Fibroblast of lung (primary cell): ENCODE measurements around the gene EPB41. TPM values are rescaled to one million over a fixed set of nuclear protein-coding genes. Genes with fewer than 3 reads are reported as not detected.

Experiments used
- DNase-seq, 2 donors: peaks; one replicate each; pipeline versions ENCODE4 v3.0.0 to v3.0.0-alpha.2; 2010; ENCODE audit warnings: low read depth in 2 of 2
- H2AFZ ChIP-seq: 2 replicates; pipeline ENCODE4 v1.5.1; 2012; ENCODE audit warnings: low read length, control low read depth, inconsistent platforms
- H3K27ac ChIP-seq: 2 replicates; pipeline ENCODE4 v1.5.1; 2011; ENCODE audit warnings: low read length, control low read depth; ENCODE audit not compliant: insufficient read depth
- H3K27me3 ChIP-seq: 2 replicates; pipeline ENCODE4 v1.5.1; 2011; ENCODE audit warnings: mild to moderate bottlenecking, low read length; ENCODE audit not compliant: control insufficient read depth, insufficient read depth
- H3K36me3 ChIP-seq: 2 replicates; pipeline ENCODE4 v1.5.1; 2011; ENCODE audit warnings: low read length; ENCODE audit not compliant: control insufficient read depth, insufficient read depth
- H3K4me1 ChIP-seq: 2 replicates; pipeline ENCODE4 v1.5.1; 2011; ENCODE audit warnings: low read length; ENCODE audit not compliant: control insufficient read depth, insufficient read depth; ENCODE audit errors: extremely low read depth
- H3K4me2 ChIP-seq: 2 replicates; pipeline ENCODE4 v1.5.1; 2011; ENCODE audit warnings: low read length, control low read depth; ENCODE audit not compliant: insufficient read depth; ENCODE audit errors: extremely low read depth
- H3K4me3 ChIP-seq, 4 experiments: fragments of 200-600 bp in 1 of 4; sonication (generic) in 1 of 4; replicated peaks in 1 of 4; 2 replicates each; pipeline ENCODE4 v1.5.1; 2011 to 2016; ENCODE audit warnings: low read length in 4 of 4, low read depth in 3 of 4, mild to moderate bottlenecking in 3 of 4, control low read depth in 2 of 4, inconsistent platforms in 1 of 4, mixed read lengths in 1 of 4; ENCODE audit not compliant: insufficient read depth in 1 of 4; ENCODE audit errors: control extremely low read depth in 1 of 4
- H3K79me2 ChIP-seq: 2 replicates; pipeline ENCODE4 v1.5.1; 2012; ENCODE audit warnings: mild to moderate bottlenecking, low read length, inconsistent platforms; ENCODE audit not compliant: control insufficient read depth, insufficient read depth
- H3K9ac ChIP-seq: 2 replicates; pipeline ENCODE4 v1.5.1; 2011; ENCODE audit warnings: mild to moderate bottlenecking, low read length, control low read depth; ENCODE audit not compliant: insufficient read depth
- H3K9me3 ChIP-seq: 2 replicates; pipeline ENCODE4 v1.5.1; 2012; ENCODE audit warnings: low read depth, low read length; ENCODE audit not compliant: control insufficient read depth, insufficient read depth
- H4K20me1 ChIP-seq: 2 replicates; pipeline ENCODE4 v1.5.1; 2011; ENCODE audit warnings: low read length; ENCODE audit not compliant: control insufficient read depth, insufficient read depth; ENCODE audit errors: extremely low read depth
- EZH2 ChIP-seq: IDR thresholded peaks from 2 replicates; pipeline ENCODE4 v1.5.1; 2012; ENCODE audit warnings: low read length, control low read depth, mild to moderate bottlenecking; ENCODE audit errors: missing control alignments
- polyA plus RNA-seq, 2 donors: library from polyadenylated mRNA; depleted of rRNA in 1 of 2; stranded (reverse) in 1 of 2; unstranded in 1 of 2; fragments of >200 nt; gene quantifications; 2 replicates each; pipeline ENCODE4 v1.2.1, GENCODE V29; 2011 to 2012; ENCODE audit warnings: missing spikeins in 1 of 2
- total RNA-seq: library from RNA; depleted of rRNA; stranded (reverse); fragments of >200 nt; gene quantifications from 2 replicates; pipeline ENCODE4 v1.2.1, GENCODE V29; 2014
- TF ChIP-seq, protein P1 (sequence below), 2 donors: IDR thresholded peaks in 1 of 2; conservative IDR thresholded peaks in 1 of 2; 1 replicate in 1 of 2; 2 replicates in 1 of 2; pipeline ENCODE4 v1.5.1; 2011 to 2012; ENCODE audit warnings: low read length in 2 of 2, control low read depth in 1 of 2, inconsistent platforms in 1 of 2, low read depth in 1 of 2, mild to moderate bottlenecking in 1 of 2

Gene EPB41
- total and polyA plus RNA-seq, 2 donors (not counting 1 experiment from before 2014, with no cell fraction given) = 7.4 to 38.0 TPM

- H3K4me3 ChIP-seq = no peak overlapping the region
- H4K20me1 ChIP-seq = no peaks in the 10 kb centered on the region
- no peak for DNase-seq
- TF ChIP-seq, protein P1, sequence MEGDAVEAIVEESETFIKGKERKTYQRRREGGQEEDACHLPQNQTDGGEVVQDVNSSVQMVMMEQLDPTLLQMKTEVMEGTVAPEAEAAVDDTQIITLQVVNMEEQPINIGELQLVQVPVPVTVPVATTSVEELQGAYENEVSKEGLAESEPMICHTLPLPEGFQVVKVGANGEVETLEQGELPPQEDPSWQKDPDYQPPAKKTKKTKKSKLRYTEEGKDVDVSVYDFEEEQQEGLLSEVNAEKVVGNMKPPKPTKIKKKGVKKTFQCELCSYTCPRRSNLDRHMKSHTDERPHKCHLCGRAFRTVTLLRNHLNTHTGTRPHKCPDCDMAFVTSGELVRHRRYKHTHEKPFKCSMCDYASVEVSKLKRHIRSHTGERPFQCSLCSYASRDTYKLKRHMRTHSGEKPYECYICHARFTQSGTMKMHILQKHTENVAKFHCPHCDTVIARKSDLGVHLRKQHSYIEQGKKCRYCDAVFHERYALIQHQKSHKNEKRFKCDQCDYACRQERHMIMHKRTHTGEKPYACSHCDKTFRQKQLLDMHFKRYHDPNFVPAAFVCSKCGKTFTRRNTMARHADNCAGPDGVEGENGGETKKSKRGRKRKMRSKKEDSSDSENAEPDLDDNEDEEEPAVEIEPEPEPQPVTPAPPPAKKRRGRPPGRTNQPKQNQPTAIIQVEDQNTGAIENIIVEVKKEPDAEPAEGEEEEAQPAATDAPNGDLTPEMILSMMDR (conservative IDR thresholded peaks at IDR 0.05 in 1 of 2, IDR thresholded peaks at IDR 0.05 in 1 of 2; ENCODE audit: low read depth in 1 of 2, low read length in 2 of 2) = no peak
- TF ChIP-seq EZH2 = no peak
- no peak overlapping the region for H2AFZ ChIP-seq
- H3K27ac ChIP-seq = no peak overlapping the region
- no peaks in the 10 kb centered on the region for H3K36me3 ChIP-seq
- H3K4me1 ChIP-seq = no peaks in the 10 kb centered on the region
- H3K4me2 ChIP-seq = no peak overlapping the region
- no peaks in the 10 kb centered on the region for H3K79me2 ChIP-seq
- H3K9ac ChIP-seq = no peak overlapping the region
- H3K27me3 ChIP-seq = no peaks in the 10 kb centered on the region
- no peaks in the 10 kb centered on the region for H3K9me3 ChIP-seq
Measured at GRCh38 chr1:28896609-28896986, 17.8 kb upstream of the EPB41 start.

GRCh38 chr1:28897789-28898188 lies 16.6 kb upstream of the EPB41 start:
- Histone ChIP-seq H3K36me3 (no peaks in the 10 kb centered on the region), H3K9me3 (no peaks in the 10 kb centered on the region)

DNA sequence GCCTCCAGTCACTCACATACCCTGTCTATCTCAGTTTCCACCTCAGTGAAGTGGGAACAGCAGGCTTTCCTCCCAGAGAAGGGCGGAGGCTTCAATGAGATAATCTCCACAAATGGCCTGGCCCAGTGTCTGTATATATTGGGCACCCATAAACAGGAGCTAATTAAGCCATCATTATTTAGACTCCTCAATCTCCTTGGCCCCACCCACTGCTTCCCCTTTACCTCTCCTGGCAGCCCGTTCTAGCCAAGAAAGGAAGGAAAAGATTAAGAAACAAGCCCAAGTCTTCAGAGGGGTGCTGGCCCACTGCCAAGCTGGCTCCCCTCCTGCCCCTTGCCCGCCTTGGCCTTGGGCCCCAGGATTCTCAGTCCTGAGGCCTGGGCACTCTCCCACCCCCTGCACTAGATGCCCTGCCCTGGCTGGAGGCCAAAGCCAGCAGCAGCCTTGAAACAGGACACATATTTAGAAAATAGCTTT lies 15.9 kb upstream of the EPB41 start:
- Histone ChIP-seq H3K27me3 (no peaks in the 10 kb centered on the region), H3K9me3 (no peaks in the 10 kb centered on the region), H3K27ac (no peak overlapping the region), H3K4me3 (no peak overlapping the region), H3K79me2 (no peaks in the 10 kb centered on the region), H3K36me3 (no peaks in the 10 kb centered on the region), H3K9ac (no peak overlapping the region), H2AFZ (no peak overlapping the region), H3K4me1 (no peaks in the 10 kb centered on the region), H3K4me2 (no peak overlapping the region), H4K20me1 (no peaks in the 10 kb centered on the region)
- DNase-seq = no peak
- no peak for TF ChIP-seq EZH2
- TF ChIP-seq, protein P1 (conservative IDR thresholded peaks at IDR 0.05 in 1 of 2, IDR thresholded peaks at IDR 0.05 in 1 of 2; ENCODE audit: low read depth in 1 of 2, low read length in 2 of 2) = no peak

More at GRCh38 chr1:28897789-28898188, 16.6 kb upstream of the EPB41 start:
- no peaks in the 10 kb centered on the region for H3K27me3 ChIP-seq
- H3K27ac ChIP-seq = no peak overlapping the region
- DNase-seq = no peak
- no peak overlapping the region for H3K4me2 ChIP-seq
- H4K20me1 ChIP-seq = no peaks in the 10 kb centered on the region
- H3K4me1 ChIP-seq = no peaks in the 10 kb centered on the region
- TF ChIP-seq, protein P1 (conservative IDR thresholded peaks at IDR 0.05 in 1 of 2, IDR thresholded peaks at IDR 0.05 in 1 of 2; ENCODE audit: low read depth in 1 of 2, low read length in 2 of 2) = no peak
- TF ChIP-seq EZH2 = no peak
- no peak overlapping the region for H3K9ac ChIP-seq
- H3K79me2 ChIP-seq = no peaks in the 10 kb centered on the region
- H2AFZ ChIP-seq = no peak overlapping the region
- H3K4me3 ChIP-seq = no peak overlapping the region
